ENCODE measurements around the gene OR6B2. TPM values are rescaled to one million over a fixed set of nuclear protein-coding genes. Genes with fewer than 3 reads are reported as not detected.

The OR6B2 gene
- total and polyA plus RNA-seq, 4 donors = not detected

GRCh38 chr2:240048237-240048636 is 18.0 kb upstream of the OR6B2 start:
- H3K27me3 ChIP-seq (ENCODE audit: control insufficient read depth in 4 of 4, insufficient read depth in 4 of 4, low read length in 3 of 4) = peaks cover 0 to 4% (median 2%) of the 10 kb centered on the region in 4 donors

More at GRCh38 chr2:240048237-240048636, 18.0 kb upstream of the OR6B2 start:
- Histone ChIP-seq H3K9ac (ENCODE audit: low read depth in 1 of 2, low read length in 2 of 2) (no peak overlapping the region), H3K27ac (ENCODE audit: low read depth in 1 of 2, low read length in 2 of 2) (no peak overlapping the region), H3K9me3 (ENCODE audit: control insufficient read depth in 4 of 4, low read length in 3 of 4) (no peaks in the 10 kb centered on the region), H3K4me1 (ENCODE audit: control insufficient read depth in 4 of 4, insufficient read depth in 4 of 4, low read length in 3 of 4) (no peaks in the 10 kb centered on the region), H3K36me3 (ENCODE audit: control insufficient read depth in 4 of 4, insufficient read depth in 3 of 4, low read depth in 1 of 4, low read length in 3 of 4) (no peaks in the 10 kb centered on the region), H3K4me3 (ENCODE audit: low read depth in 1 of 3, low read length in 3 of 3) (no peak overlapping the region)
- TF ChIP-seq FOXA2 (IDR thresholded peaks at IDR 0.05) (no peak), YY1 (IDR thresholded peaks at IDR 0.05) (no peak), SP1 (IDR thresholded peaks at IDR 0.05) (no peak), HNF4A (conservative IDR thresholded peaks at IDR 0.05) (no peak), MAX (IDR thresholded peaks at IDR 0.05) (no peak), ZBTB33 (IDR thresholded peaks at IDR 0.05) (no peak), RAD21 (IDR thresholded peaks at IDR 0.05) (no peak), CTCF (IDR thresholded peaks at IDR 0.05; ENCODE audit: low read depth, low read length, missing input control) (no peak), HNF4G (IDR thresholded peaks at IDR 0.05) (no peak), NR2F2 (IDR thresholded peaks at IDR 0.05) (no peak), RXRA (IDR thresholded peaks at IDR 0.05) (no peak), FOXA1 (IDR thresholded peaks at IDR 0.05) (no peak), JUND (IDR thresholded peaks at IDR 0.05) (no peak), REST (IDR thresholded peaks at IDR 0.05) (no peak), ATF3 (IDR thresholded peaks at IDR 0.05) (no peak), TAF1 (conservative IDR thresholded peaks at IDR 0.05) (no peak), EGR1 (IDR thresholded peaks at IDR 0.05; ENCODE audit: low read depth in 2 of 2) (no peak), GABPA (IDR thresholded peaks at IDR 0.05 in 1 of 2, conservative IDR thresholded peaks at IDR 0.05 in 1 of 2) (no peak)
- no peak for DNase-seq (ENCODE audit: low spot score)
- WGBS = 66% methylated on average over 9 of the region's 9 CpGs

Measured in liver (tissue), 9 donors.